Fibroblast of lung (primary cell): ENCODE results near the gene A1CF.

Experiments used
- EZH2 ChIP-seq: IDR thresholded peaks from 2 replicates; pipeline ENCODE4 v1.5.1; 2012; ENCODE audit warnings: low read length, control low read depth, mild to moderate bottlenecking; ENCODE audit errors: missing control alignments
- TF ChIP-seq, protein P1 (sequence below), 2 donors: IDR thresholded peaks in 1 of 2; conservative IDR thresholded peaks in 1 of 2; 1 replicate in 1 of 2; 2 replicates in 1 of 2; pipeline ENCODE4 v1.5.1; 2011 to 2012; ENCODE audit warnings: low read length in 2 of 2, control low read depth in 1 of 2, inconsistent platforms in 1 of 2, low read depth in 1 of 2, mild to moderate bottlenecking in 1 of 2

DNA sequence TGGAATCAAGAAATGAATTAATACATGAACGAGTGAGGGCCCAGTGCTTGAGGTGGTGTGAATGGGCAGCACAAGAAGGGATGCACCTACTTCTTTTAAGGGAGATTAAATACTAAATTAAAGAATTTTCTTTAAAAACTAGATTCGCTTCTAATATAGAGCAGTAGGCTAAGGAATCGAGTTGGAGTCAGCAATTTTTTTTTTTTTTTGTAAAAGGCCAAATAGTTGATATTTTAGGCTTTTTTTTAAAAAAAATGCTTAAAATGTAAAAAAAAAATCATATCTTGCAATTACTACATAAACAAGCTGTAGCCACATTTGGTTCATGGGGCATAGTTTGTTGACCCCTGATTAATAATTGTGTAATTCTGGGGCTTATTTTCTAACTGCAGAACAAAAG lies 31.9 kb downstream of the A1CF start:
- TF ChIP-seq, protein P1, sequence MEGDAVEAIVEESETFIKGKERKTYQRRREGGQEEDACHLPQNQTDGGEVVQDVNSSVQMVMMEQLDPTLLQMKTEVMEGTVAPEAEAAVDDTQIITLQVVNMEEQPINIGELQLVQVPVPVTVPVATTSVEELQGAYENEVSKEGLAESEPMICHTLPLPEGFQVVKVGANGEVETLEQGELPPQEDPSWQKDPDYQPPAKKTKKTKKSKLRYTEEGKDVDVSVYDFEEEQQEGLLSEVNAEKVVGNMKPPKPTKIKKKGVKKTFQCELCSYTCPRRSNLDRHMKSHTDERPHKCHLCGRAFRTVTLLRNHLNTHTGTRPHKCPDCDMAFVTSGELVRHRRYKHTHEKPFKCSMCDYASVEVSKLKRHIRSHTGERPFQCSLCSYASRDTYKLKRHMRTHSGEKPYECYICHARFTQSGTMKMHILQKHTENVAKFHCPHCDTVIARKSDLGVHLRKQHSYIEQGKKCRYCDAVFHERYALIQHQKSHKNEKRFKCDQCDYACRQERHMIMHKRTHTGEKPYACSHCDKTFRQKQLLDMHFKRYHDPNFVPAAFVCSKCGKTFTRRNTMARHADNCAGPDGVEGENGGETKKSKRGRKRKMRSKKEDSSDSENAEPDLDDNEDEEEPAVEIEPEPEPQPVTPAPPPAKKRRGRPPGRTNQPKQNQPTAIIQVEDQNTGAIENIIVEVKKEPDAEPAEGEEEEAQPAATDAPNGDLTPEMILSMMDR (conservative IDR thresholded peaks at IDR 0.05 in 1 of 2, IDR thresholded peaks at IDR 0.05 in 1 of 2; ENCODE audit: low read depth in 1 of 2, low read length in 2 of 2): no peak
- TF ChIP-seq EZH2: no peak
